NCI-H524 (cell line): ENCODE results near the gene OPN1MW.
"Not testable (repeated sequence)": the region's sequence is repeated elsewhere in the genome, so short reads cannot be mapped to it uniquely, and the experiment has no call there.

Experiments
- DNase-seq, 2 experiments: peaks; one replicate each; lab custom pipeline; 2025; lab: John Stamatoyannopoulos, UW

OPN1MW gene

DNA sequence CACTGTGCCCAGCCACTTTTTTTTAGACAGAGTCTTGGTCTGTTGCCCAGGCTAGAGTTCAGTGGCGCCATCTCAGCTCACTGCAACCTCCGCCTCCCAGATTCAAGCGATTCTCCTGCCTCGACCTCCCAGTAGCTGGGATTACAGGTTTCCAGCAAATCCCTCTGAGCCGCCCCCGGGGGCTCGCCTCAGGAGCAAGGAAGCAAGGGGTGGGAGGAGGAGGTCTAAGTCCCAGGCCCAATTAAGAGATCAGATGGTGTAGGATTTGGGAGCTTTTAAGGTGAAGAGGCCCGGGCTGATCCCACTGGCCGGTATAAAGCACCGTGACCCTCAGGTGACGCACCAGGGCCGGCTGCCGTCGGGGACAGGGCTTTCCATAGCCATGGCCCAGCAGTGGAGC is at the start of gene OPN1MW:
TSS of gene OPN1MW (plus strand) at position 301 of the 400 bp plus-strand sequence. CDS start at position 383, 82 bp downstream.
- DNase-seq: not testable (repeated sequence)

DNA sequence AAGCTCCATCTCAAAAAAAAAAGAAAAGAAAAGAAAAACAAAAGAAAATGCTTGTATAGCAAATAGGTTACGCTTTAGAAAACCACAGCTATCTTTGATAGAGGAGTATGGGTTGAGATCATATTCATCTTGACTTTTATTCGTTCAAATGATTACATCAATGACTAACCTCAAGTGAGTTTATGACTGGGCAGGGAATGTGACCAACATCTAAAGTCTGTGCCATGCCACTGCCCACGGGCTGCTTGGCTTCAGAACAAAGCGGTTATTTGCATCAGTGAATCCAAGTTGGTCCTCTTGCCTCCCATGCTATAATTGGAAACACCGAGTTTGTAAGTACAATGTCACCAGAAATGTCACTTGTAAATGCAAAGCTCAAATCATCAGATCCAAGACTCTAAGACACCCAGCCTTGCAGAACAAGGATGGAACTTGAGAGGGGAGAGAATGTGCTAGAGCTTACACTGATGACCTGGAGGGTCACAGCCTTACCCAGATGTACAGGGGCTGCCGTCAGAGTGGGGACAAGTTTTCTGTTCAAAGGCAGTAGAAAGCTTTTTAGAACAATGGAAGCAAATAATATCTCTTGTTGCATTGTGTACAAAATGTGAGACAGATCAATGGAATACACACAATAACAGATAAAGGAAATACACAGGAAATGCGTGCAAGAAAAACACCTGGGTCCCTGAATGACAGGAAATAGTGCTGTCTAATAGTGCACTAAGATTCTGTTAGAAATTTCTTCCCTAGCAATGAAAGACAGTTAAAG is 46.8 kb upstream of the OPN1MW start:
- no peak for DNase-seq

- peak; percentile 67 to 88 for DNase-seq
Measured at GRCh38 chrX:154136627-154137161, 45.7 kb upstream of the OPN1MW start.

GRCh38 chrX:154138857-154139256 is 43.5 kb upstream of the OPN1MW start:
- no peak for DNase-seq

GRCh38 chrX:154140206-154140605 is 42.2 kb upstream of the OPN1MW start:
- no peak for DNase-seq

GRCh38 chrX:154140742-154141141 is 41.7 kb upstream of the OPN1MW start:
- no peak for DNase-seq

DNA sequence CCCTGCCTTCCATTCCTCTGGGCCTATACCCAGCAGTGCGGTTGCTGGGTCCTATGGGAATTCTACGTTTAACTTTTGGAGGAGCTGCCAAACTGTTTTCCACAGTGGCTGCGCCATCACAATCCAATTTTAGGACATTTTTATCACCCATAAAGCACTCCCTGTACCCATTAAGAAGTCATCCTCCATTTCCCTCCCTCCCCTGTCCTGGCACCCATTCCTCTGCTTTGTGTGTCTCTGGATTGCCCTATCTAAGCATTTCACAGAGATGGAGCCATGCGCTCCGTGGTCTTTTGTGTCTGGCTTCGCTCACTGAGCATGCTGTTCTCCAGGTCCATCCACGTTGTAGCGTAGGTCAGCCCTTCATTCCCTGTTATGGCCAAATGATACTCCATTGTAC is 40.0 kb upstream of the OPN1MW start:
- DNase-seq: no peak

- no peak for DNase-seq
Measured at GRCh38 chrX:154142950-154143745, 39.2 kb upstream of the OPN1MW start.

- DNase-seq: not testable (repeated sequence)
Measured at GRCh38 chrX:154144010-154144409, 38.4 kb upstream of the OPN1MW start, which contains the start of gene OPN1LW. TSS of gene OPN1LW (plus strand) at chrX:154144243. CDS start at chrX:154144284, 41 bp downstream.

DNA sequence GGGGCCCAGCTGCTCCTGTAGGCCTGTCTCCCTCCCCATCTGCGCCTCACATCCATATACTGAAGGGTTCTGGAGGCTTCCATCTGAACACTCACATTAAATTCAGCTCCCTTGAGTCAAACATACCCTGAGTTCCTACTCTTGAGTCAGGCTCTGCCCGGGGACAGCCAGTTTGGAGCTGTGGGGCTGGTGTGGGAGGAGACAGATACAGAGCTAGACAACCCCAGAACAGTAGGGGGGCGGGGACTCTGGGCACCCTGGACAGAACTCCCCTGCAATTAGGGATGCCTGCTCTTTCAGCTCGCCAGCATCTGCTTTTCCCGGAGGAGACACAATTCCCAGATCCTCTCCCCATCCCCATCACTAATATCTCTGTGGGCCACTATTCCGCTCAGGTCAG is 31.4 kb upstream of the OPN1MW start:
- DNase-seq: not testable (repeated sequence)

GRCh38 chrX:154156221-154156620 is 26.2 kb upstream of the OPN1MW start:
- not testable (repeated sequence) for DNase-seq

DNA sequence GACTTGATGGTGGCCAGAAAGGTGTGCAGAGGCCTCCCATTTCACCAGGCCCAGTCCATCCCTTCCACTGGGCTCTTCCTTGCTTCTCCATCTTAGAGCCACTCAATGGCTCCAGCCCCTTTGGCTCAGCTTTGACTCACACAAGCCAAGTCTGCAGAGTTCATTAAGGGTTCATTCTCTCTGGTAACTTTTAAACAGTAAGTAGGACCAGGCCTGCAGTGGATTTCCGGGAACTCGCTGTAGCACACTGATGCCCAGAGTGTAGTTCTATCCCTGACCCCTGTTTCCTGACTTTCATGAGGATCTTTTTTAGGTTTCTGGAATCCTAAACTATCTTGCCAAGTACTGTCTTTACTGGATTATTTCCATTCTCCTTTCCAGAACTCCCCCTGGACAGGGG is 25.2 kb upstream of the OPN1MW start:
- DNase-seq: not testable (repeated sequence)

- DNase-seq: not testable (repeated sequence)
Measured at GRCh38 chrX:154159345-154159744, 23.1 kb upstream of the OPN1MW start.

DNA sequence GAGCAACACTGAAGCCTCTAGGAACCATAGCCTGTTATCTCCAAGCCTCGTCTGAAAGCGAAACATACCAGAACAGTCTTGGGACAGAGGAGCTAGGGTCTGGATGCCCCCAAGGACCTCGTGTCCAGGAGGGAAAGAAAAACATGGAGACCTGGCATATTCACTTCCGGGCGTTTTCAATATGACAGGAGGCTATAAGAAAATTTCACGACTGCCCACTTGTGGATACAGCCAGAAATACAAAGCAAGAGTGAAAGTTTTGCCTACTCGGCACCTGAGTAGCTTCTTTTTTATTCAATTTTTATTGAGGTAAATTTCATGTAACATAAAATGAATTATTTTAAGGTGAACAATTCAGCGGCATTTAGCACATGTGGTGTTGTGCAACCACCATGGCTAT is 17.5 kb upstream of the OPN1MW start:
- not testable (repeated sequence) for DNase-seq

- not testable (repeated sequence) for DNase-seq
Measured at GRCh38 chrX:154168384-154168783, 14.0 kb upstream of the OPN1MW start.

DNA sequence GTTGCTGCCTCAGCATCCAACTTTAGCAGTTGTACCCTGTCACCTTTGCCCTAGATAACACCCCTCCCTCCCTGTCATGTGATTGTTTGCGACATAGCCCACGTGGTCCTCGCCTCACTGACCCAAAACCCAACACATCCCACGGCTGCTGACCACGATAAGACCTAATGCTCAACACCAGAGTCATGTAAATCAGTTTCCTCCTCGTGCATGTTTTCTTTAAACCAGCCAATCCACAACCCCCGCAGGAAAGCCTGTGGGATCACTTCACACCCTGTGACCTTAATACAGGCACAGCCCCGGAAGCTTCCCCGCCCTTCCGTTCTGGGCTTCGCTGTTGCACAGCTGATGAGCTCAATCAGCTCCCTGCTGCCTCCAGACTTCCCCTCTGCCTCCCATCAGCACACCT is 9.9 kb upstream of the OPN1MW start:
- DNase-seq: not testable (repeated sequence)

- DNase-seq: not testable (repeated sequence)
Measured at GRCh38 chrX:154174356-154174755, 8.0 kb upstream of the OPN1MW start.

DNA sequence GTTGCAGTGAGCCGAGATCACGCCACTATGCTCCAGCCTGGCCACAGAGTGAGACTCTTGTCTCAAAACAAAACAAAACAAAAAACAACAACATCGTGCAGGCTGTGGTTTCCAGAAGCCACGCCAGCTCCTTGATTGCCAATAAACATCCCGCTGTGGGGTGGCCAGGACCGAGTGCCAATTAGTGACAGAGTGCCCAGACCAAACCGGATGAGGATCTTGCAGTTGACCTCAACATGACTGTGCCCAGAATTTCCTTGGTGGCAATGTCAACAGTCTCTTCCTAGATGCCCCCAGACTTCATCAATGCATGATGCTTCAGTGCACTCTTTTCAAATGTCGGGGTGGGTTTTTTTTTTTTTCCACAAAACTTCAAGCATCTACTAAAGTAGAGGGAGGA is 1.4 kb downstream of the OPN1MW start:
- not testable (repeated sequence) for DNase-seq

DNA sequence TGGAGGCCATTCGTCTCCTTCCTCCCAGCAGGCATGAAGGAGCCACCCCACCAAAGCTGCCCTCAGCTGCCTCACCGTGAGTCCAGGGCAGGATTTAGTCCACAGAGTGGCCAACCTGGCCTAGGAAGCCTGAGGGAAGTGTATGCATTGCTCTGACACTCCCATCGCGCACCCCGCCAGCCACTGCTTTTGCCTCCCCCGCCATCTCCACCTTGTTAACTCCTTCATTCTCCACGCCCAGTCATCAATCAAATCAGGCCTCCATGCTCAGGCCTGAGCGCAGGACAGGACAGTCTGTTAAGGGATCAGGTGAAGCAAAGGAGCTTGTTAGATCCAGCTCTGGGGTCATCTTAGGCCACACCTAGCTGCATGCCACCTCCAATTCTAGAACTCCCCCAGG is 10.4 kb downstream of the OPN1MW start:
- DNase-seq: not testable (repeated sequence)

DNA sequence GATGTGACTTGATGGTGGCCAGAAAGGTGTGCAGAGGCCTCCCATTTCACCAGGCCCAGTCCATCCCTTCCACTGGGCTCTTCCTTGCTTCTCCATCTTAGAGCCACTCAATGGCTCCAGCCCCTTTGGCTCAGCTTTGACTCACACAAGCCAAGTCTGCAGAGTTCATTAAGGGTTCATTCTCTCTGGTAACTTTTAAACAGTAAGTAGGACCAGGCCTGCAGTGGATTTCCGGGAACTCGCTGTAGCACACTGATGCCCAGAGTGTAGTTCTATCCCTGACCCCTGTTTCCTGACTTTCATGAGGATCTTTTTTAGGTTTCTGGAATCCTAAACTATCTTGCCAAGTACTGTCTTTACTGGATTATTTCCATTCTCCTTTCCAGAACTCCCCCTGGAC is 11.9 kb downstream of the OPN1MW start:
- DNase-seq: not testable (repeated sequence)

DNA sequence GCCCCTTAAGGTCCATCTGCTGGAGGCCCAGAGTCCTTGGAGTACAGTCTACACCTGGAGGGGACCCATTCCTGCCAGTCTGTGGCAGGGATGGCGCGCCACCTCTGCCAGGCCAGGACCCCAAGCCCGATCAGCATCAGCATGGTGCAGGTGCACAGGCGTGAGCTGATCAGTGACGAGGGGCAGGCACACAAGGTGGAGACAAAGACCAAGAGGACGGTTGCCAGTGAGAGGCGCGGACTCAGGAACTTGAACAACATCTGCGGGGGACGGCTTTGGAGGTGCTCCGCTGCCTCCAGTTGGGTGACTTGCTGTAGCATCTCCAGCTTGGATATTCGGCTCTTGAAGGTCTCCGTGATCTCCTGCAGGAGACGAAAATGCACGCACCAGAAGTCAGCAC is 14.1 kb downstream of the OPN1MW start:
- DNase-seq: not testable (repeated sequence)

DNA sequence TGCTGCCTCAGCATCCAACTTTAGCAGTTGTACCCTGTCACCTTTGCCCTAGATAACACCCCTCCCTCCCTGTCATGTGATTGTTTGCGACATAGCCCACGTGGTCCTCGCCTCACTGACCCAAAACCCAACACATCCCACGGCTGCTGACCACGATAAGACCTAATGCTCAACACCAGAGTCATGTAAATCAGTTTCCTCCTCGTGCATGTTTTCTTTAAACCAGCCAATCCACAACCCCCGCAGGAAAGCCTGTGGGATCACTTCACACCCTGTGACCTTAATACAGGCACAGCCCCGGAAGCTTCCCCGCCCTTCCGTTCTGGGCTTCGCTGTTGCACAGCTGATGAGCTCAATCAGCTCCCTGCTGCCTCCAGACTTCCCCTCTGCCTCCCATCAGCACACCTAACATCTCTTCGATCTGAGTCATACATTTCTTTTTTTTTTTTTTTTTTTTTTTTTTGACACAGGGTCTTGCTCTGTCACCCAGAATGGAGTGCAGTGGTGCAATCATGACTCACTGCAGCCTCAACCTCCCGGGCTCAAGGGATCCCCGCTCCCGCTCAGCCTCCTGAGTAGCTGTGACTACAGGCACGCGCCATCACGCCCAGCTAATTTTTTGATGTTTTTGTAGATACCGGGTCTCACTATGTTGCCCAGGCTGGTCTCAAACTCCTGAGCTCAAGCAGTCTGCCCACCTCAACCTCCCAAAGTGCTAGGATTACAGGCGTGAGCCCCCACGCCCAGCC is 27.4 kb downstream of the OPN1MW start:
- DNase-seq: not testable (repeated sequence)
